EH (cell line): ENCODE results near the gene BNC1.
"Not testable (repeated sequence)": the region's sequence is repeated elsewhere in the genome, so short reads cannot be mapped to it uniquely, and the experiment has no call there.

Source experiments
- DNase-seq: peaks from one replicate; pipeline ENCODE4 v3.0.0-alpha.2; 2015; ENCODE audit warnings: low read depth

The BNC1 gene

DNA sequence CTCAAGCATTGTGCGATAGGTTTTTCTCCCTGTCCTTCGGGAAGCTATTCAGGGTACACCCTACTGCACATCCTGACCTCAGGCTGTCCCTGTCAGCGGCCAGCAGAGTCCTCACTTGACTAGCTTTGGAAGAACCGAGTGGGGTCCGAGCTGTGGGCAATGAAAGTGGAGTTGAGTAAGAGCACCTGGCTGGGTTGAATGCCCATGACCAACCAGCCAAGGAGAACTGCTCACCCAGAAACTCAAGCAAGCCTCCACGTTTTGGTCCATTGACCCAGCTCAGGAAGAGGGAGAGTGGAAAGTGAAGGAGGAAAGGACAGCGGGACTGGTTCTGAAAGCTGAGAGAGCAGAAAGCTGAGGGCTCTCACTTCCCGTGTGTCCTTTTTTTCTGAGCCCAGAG is 40.8 kb downstream of the BNC1 start:
- DNase-seq = no peak

DNA sequence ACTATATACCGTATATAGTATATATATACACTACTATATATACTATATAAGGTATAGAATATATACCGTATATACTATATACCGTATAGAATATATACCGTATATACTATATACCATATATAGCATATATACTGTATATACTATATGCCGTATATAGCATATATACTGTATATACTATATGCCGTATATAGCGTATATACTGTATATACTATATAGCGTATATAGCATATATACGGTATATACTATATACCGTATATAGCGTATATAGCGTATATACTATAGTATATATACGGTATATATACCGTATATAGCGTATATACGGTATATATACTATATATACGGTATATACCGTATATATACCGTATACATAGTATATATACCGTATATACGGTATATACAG is 54.2 kb downstream of the BNC1 start:
- DNase-seq = no peak

DNA sequence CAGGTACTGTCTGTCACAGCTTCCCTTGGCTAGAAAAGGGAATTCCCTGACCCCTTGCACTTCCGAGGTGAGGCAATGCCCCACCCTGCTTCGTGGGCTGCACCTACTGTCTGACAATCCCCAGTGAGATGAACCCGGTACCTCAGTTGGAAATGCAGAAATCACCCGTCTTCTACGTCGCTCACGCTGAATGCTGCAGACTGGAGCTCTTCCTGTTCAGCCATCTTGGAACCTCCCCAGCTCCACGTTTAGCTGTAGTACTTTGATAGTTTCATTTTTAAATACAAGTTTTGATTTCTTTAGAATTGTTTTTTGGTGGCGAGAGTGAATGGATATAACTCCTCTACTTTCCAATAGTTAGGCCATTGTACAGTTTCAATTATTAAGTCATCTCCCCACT is 59.0 kb downstream of the BNC1 start:
- no peak for DNase-seq

DNA sequence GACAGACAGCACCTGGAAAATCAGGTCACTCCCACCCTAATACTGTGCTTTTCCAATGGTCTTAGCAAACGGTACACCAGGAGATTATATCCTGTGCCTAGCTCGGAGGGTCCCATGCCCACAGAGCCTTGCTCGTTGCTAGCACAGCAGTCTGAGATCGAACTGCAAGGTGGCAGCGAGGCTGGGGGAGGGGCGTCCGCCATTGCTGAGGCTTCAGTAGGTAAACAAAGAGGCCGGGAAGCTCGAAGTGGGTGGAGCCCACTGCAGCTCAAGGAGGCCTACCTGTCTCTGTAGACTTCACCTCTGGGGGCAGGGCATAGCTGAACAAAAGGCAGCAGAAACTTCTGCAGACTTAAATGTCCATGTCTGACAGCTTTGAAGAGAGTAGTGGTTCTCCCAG is 62.7 kb downstream of the BNC1 start:
- not testable (repeated sequence) for DNase-seq

DNA sequence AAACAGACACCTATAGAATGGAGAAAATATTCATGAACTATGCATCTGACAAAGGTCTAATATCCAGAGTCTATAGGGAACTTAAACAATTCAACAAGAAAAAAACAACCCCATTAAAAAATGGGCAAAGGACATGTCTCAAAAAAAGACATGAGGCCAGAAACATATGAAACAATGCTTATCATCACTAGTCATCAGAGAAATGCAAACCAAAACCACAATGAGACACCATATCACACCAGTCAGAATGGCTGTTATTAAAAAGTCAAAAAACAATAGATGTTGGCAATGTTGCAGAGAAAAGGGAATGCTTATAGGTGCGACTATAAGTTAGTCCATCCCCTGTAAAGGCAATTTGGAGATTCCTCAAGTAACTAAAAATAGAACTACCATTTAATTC is 65.4 kb downstream of the BNC1 start:
- no peak for DNase-seq

DNA sequence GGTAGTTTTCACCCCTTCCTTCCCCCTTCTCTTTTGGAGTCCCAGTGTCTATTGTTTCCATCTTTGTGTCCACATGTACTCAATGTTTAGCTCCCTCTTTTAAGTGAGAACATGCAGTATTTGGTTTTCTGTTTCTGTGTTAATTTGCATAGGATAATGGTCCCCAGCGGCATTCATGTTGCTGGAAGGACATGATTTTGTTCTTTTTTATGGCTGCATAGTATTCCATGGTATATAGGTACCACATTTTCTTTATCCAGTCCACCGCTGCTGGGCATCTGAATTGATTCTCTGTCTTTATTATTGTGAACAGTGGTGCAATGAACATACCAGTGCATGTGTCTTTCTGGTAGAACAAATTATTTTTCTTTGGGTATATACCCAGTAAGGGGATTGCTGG is 69.2 kb downstream of the BNC1 start:
- no peak for DNase-seq

DNA sequence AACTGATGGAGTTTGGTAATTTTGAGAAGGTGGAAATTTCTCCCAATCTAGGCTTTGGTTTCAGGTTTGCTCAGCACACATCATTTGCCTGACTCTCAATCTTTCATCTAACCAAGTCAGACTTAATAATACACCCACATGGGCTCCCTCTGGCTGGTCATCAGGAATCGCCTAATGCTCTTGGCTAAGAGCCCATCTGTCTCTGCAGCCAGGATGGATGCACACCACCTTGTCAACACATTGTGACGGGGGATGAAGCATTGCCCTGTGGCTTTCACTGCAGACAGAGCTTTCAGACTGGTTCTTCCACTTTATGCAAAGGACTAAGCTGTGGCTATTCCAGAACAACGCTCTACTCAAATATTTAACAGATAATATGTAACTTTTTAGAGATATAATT is 73.8 kb downstream of the BNC1 start:
- peak; percentile 10 for DNase-seq

DNA sequence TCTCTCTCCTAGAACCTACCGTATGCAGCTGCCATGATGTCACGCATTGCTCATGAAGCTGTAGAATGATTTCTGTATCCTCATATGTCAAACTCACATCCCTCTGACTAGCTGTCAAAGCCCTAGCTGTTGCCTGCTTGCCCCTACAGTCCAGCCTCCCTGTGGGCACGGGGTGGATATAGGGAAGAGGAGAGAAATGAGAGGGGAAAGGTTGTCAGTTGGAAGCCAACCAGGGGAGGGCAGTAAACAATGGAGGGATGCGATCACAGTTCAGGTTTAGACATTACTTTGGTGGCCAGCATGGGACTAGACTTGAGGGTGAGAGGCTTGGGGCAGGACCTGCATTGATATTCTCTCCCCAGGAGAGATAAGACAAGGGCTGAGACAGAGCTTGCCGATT is 75.1 kb downstream of the BNC1 start:
- DNase-seq = no peak

DNA sequence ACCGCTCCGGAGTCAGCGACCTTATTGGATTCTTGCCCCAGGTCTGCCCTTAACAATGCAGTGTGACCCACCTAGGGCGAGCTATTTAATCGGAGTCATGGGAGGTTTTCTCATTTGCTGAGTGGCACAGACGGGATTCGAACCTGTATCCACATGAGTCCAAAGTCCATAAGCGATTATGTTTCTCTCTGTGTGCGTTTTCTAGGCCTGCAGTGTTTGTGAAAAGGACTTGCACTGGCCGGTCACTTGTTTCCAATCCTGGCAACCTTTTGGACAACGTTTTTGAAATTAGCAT is 76.2 kb downstream of the BNC1 start:
- DNase-seq = no peak

DNA sequence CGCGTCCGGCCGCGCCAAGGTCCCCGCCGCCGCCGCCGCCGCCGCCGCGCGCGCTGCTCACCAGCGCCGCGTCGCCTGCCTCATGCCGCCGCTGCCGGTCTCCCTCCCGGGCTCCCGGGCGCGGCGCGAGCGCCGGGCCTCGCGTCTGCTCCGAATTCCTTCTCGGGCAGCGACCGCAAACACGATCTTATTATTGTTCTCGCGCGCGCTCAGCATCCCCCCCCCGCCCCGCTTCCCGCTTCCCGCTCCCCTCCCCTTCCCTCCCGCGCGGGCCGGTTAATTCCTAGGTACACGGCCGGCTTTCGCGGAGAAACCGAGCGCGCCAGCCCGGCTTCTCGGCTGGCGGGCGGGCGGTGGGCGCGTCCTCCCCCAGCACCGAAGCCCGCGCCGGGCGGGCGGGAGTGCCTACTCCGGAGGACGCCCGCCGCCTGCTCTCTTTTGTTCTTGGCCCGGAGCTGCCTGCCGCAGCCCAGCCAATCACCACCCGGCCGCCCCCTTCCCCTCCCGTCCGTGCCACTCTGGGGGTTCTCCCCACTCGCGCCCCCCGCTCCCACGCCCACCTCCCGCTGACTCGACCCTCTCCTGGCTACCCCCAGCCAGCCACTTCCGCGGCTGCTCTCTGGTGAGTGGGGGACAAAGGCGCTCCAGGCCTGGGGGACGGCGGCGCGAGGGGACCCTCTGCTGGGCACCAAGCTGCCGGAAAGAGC is 76.7 kb downstream of the BNC1 start, which contains the start of gene HDGFL3:
TSS of gene HDGFL3 (minus strand) at position 164 of the 707 bp plus-strand sequence. CDS start 409 bp downstream, outside the sequence.
- peak; percentile 65 for DNase-seq

DNA sequence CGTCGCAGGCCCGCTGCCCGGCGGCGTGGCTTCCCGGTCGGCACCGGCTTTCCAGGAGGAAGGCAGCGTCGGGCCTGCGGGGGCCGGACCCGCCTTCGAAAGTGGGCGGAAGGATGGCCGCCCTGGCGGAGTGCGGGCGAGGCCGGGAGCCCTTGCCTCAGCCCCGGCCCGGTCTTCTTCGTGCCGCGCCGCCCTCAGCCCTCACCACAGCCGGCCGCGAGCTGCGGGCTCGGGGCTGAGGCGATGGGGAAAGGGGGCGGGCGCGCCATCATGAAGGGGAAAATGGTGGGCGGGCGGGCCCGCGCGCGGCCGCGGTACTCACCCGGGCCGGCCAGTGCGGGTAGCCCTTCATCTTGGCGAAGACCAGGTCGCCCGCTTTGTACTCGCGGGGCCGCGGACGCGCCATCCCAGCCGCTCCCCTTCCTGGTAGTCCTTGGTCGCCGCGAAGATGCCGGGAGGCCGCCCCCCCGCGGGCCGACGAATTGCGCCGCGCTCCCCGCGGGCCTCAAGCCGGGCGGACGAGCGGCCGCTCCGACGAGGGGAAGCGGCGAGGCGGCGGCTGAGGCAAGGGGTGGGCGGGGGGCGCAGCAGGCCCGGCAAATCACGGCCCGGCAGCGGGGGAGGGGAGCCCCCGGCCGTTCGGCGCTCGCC is 77.3 kb downstream of the BNC1 start:
- DNase-seq = peak; percentile 50

DNA sequence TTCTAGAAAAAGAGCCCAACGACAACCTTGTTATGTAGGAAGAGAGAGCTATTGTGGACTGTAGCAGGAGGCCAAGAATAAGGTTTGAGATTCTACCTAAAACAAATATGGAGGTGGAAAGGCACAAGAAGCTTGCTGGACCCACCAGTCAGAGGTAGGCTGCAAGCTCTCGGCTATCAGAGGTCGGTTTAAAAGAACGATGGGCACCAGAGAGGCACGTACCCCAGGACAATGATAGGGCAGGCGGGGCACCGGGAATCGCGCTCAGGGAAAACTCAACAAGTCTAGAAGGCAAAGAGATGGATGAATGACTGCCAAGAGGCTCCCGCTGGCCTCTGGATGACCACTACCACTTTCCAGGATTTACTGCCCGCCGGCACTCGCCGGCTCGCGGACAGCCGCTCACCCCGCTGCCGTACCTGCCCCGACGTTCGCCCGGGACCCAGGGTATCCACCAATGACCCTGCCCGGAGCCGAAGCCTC is 77.9 kb downstream of the BNC1 start:
- peak; percentile 25 for DNase-seq
